Activated CD4-positive, alpha-beta memory T cell treated with anti-CD3 and anti-CD28 coated beads, Interleukin-2, amount 10 ng/mL, durations not matched to agents 7 days and 5 days (primary cell): ENCODE measurements around the gene UBE2D3. TPM values are rescaled to one million over a fixed set of nuclear protein-coding genes. Genes with fewer than 3 reads are reported as not detected.

Source experiments
- CTCF ChIA-PET: fragments of 350-600 bp; sonication (Branson Sonifier 250); formaldehyde crosslinking; loops from one replicate; lab custom pipeline; 2021; ENCODE audit warnings: antibody characterized with exemption, inconsistent platforms; lab: Charles Lee
- POLR2A ChIA-PET: fragments of 350-600 bp; sonication (Branson Sonifier 250); formaldehyde crosslinking; loops from one replicate; lab custom pipeline; 2021; ENCODE audit warnings: antibody characterized with exemption; lab: Charles Lee
- DNase-seq: peaks from one replicate; pipeline ENCODE4 v3.0.0-alpha.2; 2020
- H3K27ac Mint-ChIP-seq: one replicate; pipeline ENCODE4 v1.8.0; 2021; ENCODE audit warnings: mild to moderate bottlenecking, mixed read lengths
- H3K27me3 Mint-ChIP-seq: one replicate; pipeline ENCODE4 v1.8.0; 2021; ENCODE audit warnings: mixed read lengths
- H3K36me3 Mint-ChIP-seq: one replicate; pipeline ENCODE4 v1.8.0; 2021; ENCODE audit warnings: low read depth, mixed read lengths
- H3K4me1 Mint-ChIP-seq: one replicate; pipeline ENCODE4 v1.8.0; 2021; ENCODE audit warnings: mixed read lengths
- H3K4me3 Mint-ChIP-seq: one replicate; pipeline ENCODE4 v1.8.0; 2021; ENCODE audit warnings: mild to moderate bottlenecking, mixed read lengths
- H3K9me3 Mint-ChIP-seq: one replicate; pipeline ENCODE4 v1.8.0; 2021; ENCODE audit warnings: mixed read lengths
- total RNA-seq, 2 experiments: library from RNA; stranded (reverse); gene quantifications; one replicate each; pipeline ENCODE4 v1.2.3, GENCODE V29; 2021

UBE2D3 gene
- total RNA-seq, 2 experiments from 2014 or later = 378 to 380 TPM

DNA sequence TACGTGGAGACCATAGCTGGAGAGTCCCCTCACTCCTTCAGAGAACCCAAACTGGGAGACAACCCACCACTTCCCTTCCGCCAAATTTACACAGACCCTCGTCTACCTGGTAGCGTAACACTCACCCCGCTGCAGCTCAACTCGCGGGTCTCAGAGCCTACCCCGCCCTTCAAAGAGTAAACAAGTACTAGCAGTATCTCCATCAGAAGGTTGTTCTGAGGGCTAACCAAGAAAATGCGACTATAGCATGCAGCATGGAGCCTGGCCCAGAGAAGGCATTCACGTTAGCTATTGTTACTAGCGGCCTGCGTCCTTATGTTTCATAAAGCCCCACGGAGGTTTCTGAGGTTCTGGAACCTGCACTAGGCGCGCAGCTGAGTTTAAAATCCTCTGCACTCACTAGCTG, 66.1 kb downstream of the UBE2D3 start:
- DNase-seq = no peak

DNA sequence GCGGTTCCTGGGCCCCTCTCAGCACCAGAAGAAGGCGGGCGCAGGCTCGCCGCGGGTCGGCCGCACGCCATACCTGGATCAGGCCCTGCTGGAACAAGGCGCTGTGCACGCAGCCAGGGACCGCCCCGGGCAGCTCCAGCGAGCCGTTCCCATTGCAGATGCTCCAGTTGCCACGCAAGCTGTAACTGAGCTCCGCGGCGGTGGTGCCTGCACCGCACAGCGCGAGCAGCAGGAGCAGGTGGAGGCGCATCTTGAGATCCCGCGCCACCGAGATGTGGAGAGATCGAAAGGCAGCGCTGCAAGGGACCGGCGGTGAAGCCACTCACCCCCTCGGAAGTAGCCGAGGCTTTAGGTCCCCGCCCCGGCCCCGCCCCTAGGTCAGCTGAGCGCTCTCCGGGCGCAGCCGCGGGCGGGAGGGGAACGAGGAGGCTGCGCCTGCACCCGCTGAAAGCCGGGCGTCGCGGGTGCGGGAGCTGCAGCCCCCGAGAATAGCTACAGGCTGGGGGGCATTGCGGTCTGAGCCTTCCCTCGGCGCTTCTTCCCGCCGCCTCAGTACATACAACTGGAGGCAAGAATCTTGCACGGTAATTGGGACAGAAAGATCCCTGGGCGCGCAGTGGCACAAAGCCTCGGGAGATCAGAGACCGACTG, 66.6 kb downstream of the UBE2D3 start, which contains the start of gene MANBA:
TSS of gene MANBA (minus strand) at position 324 of the 651 bp plus-strand sequence. CDS start at position 250, 74 bp downstream.
- Mint-ChIP-seq H3K4me3 (peak within 1 kb of the TSS; percentile 99), H3K9me3 (no peaks in the 10 kb centered on the region), H3K27ac (peak within 1 kb of the TSS; percentile 81), H3K4me1 (peaks cover 26% of the 10 kb centered on the region), H3K27me3 (peaks cover 8% of the 10 kb centered on the region), H3K36me3 (peaks cover 20% of the 10 kb centered on the region)
- CTCF ChIA-PET = interaction anchor here (0.6 to 1.3 kb wide), 8 partner anchors 8 to 416 kb away, joined by 3 to 5 read pairs (median 4); partner anchors contain the start of gene SLC39A8
- DNase-seq = peak; percentile 89
- POLR2A ChIA-PET = interaction anchor here (0.6 to 2.8 kb wide), 27 partner anchors 8 to 416 kb away, joined by 3 to 35 read pairs (median 4); partner anchors contain the start of genes CISD2, NFKB1 and UBE2D3

More for the DNA sequence above, 66.1 kb downstream of the UBE2D3 start:
- H3K36me3 Mint-ChIP-seq = peaks cover 17% of the 10 kb centered on the region
- peaks cover 10% of the 10 kb centered on the region for H3K27me3 Mint-ChIP-seq
- peaks cover 26% of the 10 kb centered on the region for H3K4me1 Mint-ChIP-seq
- CTCF ChIA-PET = interaction anchor here (0.6 to 1.3 kb wide), 6 partner anchors 8 to 330 kb away, joined by 3 to 5 read pairs (median 4); no protein-coding TSS in a partner anchor
- H3K9me3 Mint-ChIP-seq = no peaks in the 10 kb centered on the region
- H3K27ac Mint-ChIP-seq = peak overlapping the region; percentile 48
- H3K4me3 Mint-ChIP-seq = peak overlapping the region; percentile 99
- POLR2A ChIA-PET = interaction anchor here (0.6 to 2.8 kb wide), 26 partner anchors 9 to 417 kb away, joined by 3 to 35 read pairs (median 4); partner anchors contain the start of genes CISD2, NFKB1 and UBE2D3

DNA sequence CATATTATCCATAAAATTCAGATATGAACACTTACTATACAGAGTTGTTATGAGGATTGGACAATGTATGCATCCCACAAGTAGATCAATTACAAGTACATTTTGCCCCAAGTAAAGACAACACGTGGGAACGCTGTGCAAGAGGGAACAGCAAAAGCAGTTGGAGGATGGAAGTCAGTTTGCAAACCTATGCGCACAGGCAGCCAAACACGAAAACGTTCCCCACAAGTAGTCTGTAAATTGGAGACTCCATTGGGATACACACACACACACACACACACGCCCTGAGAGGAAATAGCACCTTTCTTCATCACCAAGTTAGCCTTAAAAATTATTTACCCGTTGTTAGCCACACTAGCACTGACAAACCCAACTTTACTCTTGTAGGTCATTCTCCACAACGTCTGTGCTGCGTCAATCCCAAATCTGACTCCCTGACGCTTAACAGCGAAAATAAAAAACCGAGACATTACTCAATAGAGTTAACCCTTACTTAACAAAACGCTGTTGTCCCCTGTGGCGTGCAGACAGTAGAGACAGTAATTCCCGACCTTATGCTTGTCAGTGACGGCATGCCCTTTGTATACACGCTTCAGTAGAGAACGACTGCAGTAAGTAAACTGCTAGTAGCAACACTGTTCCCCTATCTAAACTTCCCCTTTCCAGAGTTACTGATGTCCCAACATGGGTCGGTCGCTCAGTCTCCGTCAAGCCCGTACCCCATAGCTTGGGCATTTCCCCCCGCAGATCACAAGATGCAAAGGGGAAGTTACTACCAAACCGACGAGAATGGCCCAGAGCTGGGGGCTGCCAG, 67.3 kb downstream of the UBE2D3 start:
- Mint-ChIP-seq H3K4me1 (peaks cover 26% of the 10 kb centered on the region), H3K4me3 (peak overlapping the region; percentile 99), H3K27me3 (peaks cover 7% of the 10 kb centered on the region), H3K9me3 (no peaks in the 10 kb centered on the region), H3K27ac (peak overlapping the region; percentile 81), H3K36me3 (peaks cover 20% of the 10 kb centered on the region)
- ChIA-PET CTCF (interaction anchor here (0.6 to 1.3 kb wide), 7 partner anchors 7 to 415 kb away, joined by 3 to 5 read pairs (median 4); partner anchors contain the start of gene SLC39A8), POLR2A (interaction anchor here (0.8 to 2.8 kb wide), 20 partner anchors 10 to 335 kb away, joined by 3 to 35 read pairs (median 4); partner anchors contain the start of genes CISD2 and UBE2D3)
- DNase-seq = no peak

DNA sequence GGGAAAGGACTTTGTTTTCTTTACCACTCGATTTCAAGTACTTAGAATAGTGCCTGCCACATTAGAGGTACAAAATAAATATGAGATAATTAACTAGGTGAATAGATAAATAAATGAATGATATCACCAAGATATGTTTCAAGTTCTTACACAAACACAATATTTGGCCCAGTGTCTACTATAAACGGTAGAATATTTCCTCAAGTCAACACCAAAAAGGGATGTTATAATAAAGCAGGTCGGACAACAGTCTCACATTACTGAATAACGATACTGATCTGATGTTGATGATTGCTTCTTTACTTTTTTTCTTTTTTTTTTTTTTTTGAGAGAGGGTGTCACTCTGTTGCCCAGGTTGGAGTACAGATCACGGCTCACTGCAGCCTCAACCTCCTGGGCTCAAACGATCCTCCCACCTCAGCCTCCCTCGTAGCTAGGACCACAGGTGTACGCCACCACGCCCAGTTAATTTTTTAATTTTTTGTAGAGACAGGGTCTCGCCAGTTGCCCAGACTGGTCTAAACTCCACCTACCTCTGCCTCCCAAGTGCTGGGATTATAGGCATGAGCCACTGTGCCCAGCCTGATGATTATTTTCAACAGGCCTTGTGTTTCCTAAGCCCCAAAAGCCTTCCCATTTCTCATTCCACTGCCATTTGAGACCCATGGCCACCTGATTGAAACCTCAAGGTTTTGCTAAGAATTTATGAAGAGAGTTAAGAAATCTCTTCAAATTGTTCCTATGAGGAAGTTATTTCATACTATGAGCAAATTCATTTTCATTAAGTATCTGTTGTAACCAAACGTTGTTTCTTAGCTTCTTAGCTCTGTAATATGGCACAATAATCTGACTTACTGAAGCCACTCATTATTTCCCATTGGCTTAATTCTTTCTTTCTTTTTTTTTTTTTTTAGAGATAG, 68.8 kb downstream of the UBE2D3 start:
- Mint-ChIP-seq H3K4me3 (no peak overlapping the region), H3K36me3 (peaks cover 23% of the 10 kb centered on the region)
- POLR2A ChIA-PET = interaction anchor here (0.9 kb wide), 1 partner anchor 22 kb away, joined by 3 read pairs; no protein-coding TSS in a partner anchor

DNA sequence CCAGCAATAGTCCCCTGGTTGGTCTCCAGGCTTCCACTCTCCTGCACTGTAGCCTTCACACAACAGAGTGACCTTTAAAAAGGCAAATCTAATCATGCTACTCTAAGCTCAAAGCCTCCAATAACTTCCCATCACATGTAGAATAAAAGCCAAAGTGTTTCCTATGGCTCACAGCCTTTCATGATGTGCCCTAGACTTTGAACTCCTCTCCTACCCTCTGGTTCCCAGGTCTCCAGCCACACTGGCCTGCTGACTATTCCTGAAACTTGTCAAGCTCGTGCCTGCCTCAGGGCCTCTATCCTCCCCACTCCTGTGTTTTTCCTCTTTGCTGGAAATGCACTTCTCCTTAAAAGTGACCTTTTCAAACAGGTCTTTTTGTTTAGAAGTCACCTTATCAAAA, 69.7 kb downstream of the UBE2D3 start:
- no peak overlapping the region for H3K4me3 Mint-ChIP-seq
- ChIA-PET CTCF (interaction anchor here (0.6 kb wide), 1 partner anchor 298 kb away, joined by 5 read pairs; no protein-coding TSS in a partner anchor), POLR2A (interaction anchor here (0.7 kb wide), 1 partner anchor 85 kb away, joined by 3 read pairs; no protein-coding TSS in a partner anchor)
- no peak for DNase-seq
- no peak overlapping the region for H3K27ac Mint-ChIP-seq
- H3K36me3 Mint-ChIP-seq = peaks cover 23% of the 10 kb centered on the region
- peaks cover 26% of the 10 kb centered on the region for H3K4me1 Mint-ChIP-seq
- no peaks in the 10 kb centered on the region for H3K9me3 Mint-ChIP-seq
- peaks cover 2% of the 10 kb centered on the region for H3K27me3 Mint-ChIP-seq

More for the DNA sequence above, 68.8 kb downstream of the UBE2D3 start:
- CTCF ChIA-PET = interaction anchor here (0.6 to 0.7 kb wide), 3 partner anchors 65 to 297 kb away, joined by 3 to 5 read pairs (median 3); no protein-coding TSS in a partner anchor
- no peak for DNase-seq
- Mint-ChIP-seq H3K27me3 (peaks cover 2% of the 10 kb centered on the region), H3K4me1 (peaks cover 26% of the 10 kb centered on the region), H3K27ac (no peak overlapping the region), H3K9me3 (no peaks in the 10 kb centered on the region)

DNA sequence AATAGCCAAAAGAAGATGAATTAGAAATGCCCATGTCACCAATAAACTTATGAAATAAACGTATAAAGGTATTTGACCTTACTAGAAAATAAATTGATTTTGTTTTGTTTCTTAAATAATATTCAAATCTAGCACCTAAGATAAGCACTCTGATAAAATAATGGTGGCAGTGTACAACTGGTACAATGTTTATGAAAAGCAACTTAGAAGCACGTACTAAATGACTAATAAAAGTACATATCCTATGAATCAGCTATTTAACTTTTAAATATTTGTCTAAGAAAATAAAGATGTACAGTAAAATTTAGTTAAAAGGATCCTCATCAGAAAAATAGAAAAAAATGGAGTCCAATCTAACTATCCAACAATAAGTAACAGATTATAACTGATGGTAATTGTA, 73.3 kb downstream of the UBE2D3 start:
- ChIA-PET POLR2A (no interaction called here), CTCF (interaction anchor here (0.7 to 1.7 kb wide), 2 partner anchors 7 to 34 kb away, joined by 3 to 5 read pairs; partner anchors contain the start of gene MANBA)
- peaks cover 14% of the 10 kb centered on the region for H3K36me3 Mint-ChIP-seq

DNA sequence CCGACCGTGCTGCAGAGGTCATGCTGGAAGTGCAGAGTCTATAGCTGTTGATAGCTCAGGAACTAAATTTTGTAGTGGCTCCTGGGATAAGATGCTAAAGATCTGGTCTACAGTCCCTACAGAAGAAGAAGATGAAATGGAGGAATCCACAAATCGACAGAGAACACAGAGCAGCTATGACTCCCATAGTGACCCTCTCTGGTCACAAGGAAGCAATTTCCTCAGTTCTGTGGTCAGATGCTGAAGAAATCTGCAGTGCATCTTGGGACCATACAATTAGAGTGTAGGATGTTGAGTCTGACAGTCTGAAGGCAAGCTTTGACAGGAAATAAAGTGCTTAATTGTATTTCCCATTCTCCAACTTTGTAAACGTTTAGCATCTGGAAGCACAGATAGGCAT, 75.4 kb downstream of the UBE2D3 start:
- Mint-ChIP-seq H3K9me3 (no peaks in the 10 kb centered on the region), H3K4me3 (no peak overlapping the region), H3K27ac (no peak overlapping the region), H3K4me1 (no peaks in the 10 kb centered on the region), H3K36me3 (peaks cover 11% of the 10 kb centered on the region), H3K27me3 (no peaks in the 10 kb centered on the region)
- ChIA-PET POLR2A (no interaction called here), CTCF (no interaction called here)
- no peak for DNase-seq

More for the DNA sequence above, 73.3 kb downstream of the UBE2D3 start:
- Mint-ChIP-seq H3K4me1 (peaks cover 3% of the 10 kb centered on the region), H3K4me3 (no peak overlapping the region), H3K9me3 (no peaks in the 10 kb centered on the region), H3K27ac (no peak overlapping the region), H3K27me3 (no peaks in the 10 kb centered on the region)
- DNase-seq = no peak

Other genes with a start within 250 kb of the UBE2D3 start
- 10 to 100 TPM; 13.6 to 14.5 TPM for gene MANBA, start 66.6 kb downstream of the UBE2D3 start, total RNA-seq
- gene CISD2, start 41.4 kb upstream of the UBE2D3 start, total RNA-seq = 10 to 100 TPM; 37.9 to 39.8 TPM
- gene SLC9B1, start 192.2 kb upstream of the UBE2D3 start, total RNA-seq = 1 to 10 TPM; 1.9 to 2.3 TPM
- gene SLC9B2, start 249.2 kb upstream of the UBE2D3 start, total RNA-seq = 10 to 100 TPM; 18.3 to 20.7 TPM